KMS-11 (cell line): ENCODE data around the gene FKBP9.
"Not testable (repeated sequence)": the region's sequence is repeated elsewhere in the genome, so short reads cannot be mapped to it uniquely, and the experiment has no call there.

Experiments used
- H2AFZ ChIP-seq: fragments of 200-600 bp; sonication (generic); 2 replicates; pipeline ENCODE4 v1.6.1; 2016; ENCODE audit warnings: antibody characterized with exemption, mixed run types, low read depth
- H3K27ac ChIP-seq: fragments of 200-600 bp; sonication (generic); 2 replicates; pipeline ENCODE4 v1.6.1; 2016; ENCODE audit warnings: mild to moderate bottlenecking, mixed run types
- H3K27me3 ChIP-seq: fragments of 200-600 bp; sonication (generic); 2 replicates; pipeline ENCODE4 v1.6.1; 2017; ENCODE audit warnings: mild to moderate bottlenecking, low read depth, mixed run types, moderate library complexity; ENCODE audit not compliant: insufficient read depth
- H3K36me3 ChIP-seq: fragments of 200-600 bp; sonication (generic); 2 replicates; pipeline ENCODE4 v1.6.1; 2017; ENCODE audit warnings: mild to moderate bottlenecking, mixed run types; ENCODE audit not compliant: insufficient read depth
- H3K4me1 ChIP-seq: fragments of 200-600 bp; sonication (generic); 2 replicates; pipeline ENCODE4 v1.6.1; 2016; ENCODE audit warnings: mild to moderate bottlenecking, low read depth, mixed run types; ENCODE audit not compliant: poor library complexity, severe bottlenecking
- H3K4me2 ChIP-seq: fragments of 200-600 bp; sonication (generic); 2 replicates; pipeline ENCODE4 v1.7.0; 2016; ENCODE audit warnings: mild to moderate bottlenecking, mixed run types
- H3K4me3 ChIP-seq: fragments of 200-600 bp; sonication (generic); IDR thresholded peaks from 2 replicates; pipeline ENCODE4 v1.6.1; 2017; ENCODE audit warnings: low read depth, low read length, mixed read lengths; ENCODE audit not compliant: insufficient read depth
- H3K79me2 ChIP-seq: fragments of 200-600 bp; sonication (generic); 2 replicates; pipeline ENCODE4 v1.6.1; 2016; ENCODE audit warnings: low read depth, mixed run types; ENCODE audit not compliant: insufficient read depth
- H3K9ac ChIP-seq: fragments of 200-600 bp; sonication (generic); 2 replicates; pipeline ENCODE4 v1.6.1; 2016; ENCODE audit warnings: mild to moderate bottlenecking, mixed run types
- H4K20me1 ChIP-seq: fragments of 200-600 bp; sonication (generic); 2 replicates; pipeline ENCODE4 v1.6.1; 2016; ENCODE audit warnings: mild to moderate bottlenecking, mixed run types; ENCODE audit not compliant: insufficient read depth
- TF ChIP-seq, protein P1 (sequence below): fragments of 200-600 bp; sonication (generic); conservative IDR thresholded peaks from 2 replicates; pipeline ENCODE4 v1.6.1; 2017; ENCODE audit warnings: low read depth, mild to moderate bottlenecking, antibody characterized with exemption, low read length, moderate library complexity, mixed read lengths

FKBP9 gene

DNA sequence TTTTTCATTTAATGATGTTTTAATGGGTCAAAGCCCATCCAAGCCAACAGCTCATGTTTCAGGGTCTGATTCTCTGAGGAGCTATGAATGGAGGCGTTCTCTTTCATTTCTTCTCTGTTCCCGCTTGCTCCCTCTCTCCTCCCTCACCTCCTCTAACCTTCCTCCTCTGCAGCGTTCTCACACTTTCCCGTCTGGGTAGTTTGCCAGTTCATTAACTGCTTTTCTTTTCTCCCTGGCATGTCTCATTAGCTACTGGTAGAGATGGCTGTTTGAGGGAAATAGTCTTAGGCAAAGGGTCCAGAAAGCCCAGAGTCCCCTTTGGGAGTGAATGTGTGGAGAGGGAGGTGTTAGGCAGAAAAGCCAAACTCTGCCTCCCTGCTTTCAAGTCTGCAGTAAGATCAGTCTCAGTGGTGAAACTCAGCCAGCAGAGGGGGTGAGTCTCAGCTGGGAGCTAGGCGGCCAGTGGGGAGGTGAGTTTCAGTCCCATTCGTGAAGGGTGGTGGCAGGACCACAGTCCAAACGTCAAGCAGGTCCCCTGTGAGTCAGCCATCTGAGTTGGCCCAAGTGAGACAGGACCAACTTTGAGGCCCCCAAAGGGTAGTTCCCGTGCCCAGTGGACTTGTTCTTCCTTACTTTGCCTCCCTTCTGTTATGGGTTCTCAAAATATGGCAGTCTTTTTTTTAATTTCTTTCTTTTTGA lies 7.4 kb downstream of the FKBP9 start:
- peak overlapping the region; percentile 62 for H3K4me2 ChIP-seq
- H3K4me1 ChIP-seq, result peaks cover 15% of the 10 kb centered on the region
- H3K36me3 ChIP-seq, H3K4me3 ChIP-seq, H3K27ac ChIP-seq, H4K20me1 ChIP-seq, H3K79me2 ChIP-seq, H3K27me3 ChIP-seq, H3K9ac ChIP-seq: not testable (repeated sequence)
- H2AFZ ChIP-seq, result peak overlapping the region; percentile 83
- TF ChIP-seq, protein P1, sequence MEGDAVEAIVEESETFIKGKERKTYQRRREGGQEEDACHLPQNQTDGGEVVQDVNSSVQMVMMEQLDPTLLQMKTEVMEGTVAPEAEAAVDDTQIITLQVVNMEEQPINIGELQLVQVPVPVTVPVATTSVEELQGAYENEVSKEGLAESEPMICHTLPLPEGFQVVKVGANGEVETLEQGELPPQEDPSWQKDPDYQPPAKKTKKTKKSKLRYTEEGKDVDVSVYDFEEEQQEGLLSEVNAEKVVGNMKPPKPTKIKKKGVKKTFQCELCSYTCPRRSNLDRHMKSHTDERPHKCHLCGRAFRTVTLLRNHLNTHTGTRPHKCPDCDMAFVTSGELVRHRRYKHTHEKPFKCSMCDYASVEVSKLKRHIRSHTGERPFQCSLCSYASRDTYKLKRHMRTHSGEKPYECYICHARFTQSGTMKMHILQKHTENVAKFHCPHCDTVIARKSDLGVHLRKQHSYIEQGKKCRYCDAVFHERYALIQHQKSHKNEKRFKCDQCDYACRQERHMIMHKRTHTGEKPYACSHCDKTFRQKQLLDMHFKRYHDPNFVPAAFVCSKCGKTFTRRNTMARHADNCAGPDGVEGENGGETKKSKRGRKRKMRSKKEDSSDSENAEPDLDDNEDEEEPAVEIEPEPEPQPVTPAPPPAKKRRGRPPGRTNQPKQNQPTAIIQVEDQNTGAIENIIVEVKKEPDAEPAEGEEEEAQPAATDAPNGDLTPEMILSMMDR, result peak; percentile 57

DNA sequence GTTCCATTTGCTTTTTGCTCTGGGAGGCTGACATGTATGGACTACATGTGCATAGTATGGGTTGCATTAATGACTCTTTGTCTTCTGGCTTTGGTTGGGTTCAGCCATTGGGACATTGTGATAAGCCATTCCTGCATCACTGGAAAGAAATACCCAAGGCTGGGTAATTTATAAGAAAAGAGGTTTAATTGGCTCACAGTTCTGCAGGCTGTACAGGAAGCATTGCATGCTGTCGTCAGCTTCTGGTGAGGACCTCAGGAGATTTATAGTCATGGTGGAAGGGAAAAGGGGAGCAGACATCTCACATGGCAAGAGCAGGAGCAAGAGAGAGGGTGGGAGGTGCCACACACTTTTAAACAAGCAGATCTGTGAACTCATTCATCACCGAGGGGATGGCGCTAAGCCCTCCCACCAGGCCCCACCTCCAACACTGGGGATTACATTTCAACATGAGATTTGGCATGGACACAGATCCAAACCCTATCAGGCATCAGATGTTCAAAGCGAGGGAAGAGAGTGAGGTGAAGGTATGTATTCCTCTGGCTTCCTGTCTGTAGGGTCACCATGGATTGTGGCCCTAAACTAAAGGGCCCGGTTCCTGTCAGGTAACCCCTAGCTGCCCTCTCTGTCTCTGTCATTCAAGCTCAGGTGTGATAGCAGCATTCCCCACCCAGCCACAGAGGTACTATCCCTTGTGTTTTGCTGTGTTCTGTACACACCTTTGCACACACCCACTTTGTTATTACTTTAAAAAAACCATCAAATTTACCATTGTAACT lies 9.4 kb downstream of the FKBP9 start:
- H4K20me1 ChIP-seq, H3K79me2 ChIP-seq, H3K36me3 ChIP-seq, H3K9ac ChIP-seq, H3K27me3 ChIP-seq, H3K4me3 ChIP-seq, H3K4me2 ChIP-seq, H3K27ac ChIP-seq, H2AFZ ChIP-seq: not testable (repeated sequence)
- H3K4me1 ChIP-seq, result peaks cover 15% of the 10 kb centered on the region

DNA sequence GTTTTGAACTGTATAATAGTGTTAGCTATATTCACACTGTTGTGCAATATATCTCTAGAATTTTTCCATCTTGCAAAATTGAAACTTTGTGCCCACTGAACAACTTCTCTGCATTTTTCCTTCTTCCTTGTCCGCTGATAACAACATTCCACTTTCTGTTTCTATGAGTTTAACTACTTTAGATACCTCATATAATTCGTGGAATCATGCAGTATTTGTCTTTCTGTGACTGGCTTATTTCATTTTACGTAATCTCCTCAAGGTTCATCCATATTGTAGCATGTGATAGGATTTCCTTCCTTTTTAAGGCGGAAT lies 10.0 kb downstream of the FKBP9 start:
- H3K9ac ChIP-seq, H2AFZ ChIP-seq, H3K79me2 ChIP-seq, H4K20me1 ChIP-seq, H3K27me3 ChIP-seq, H3K27ac ChIP-seq, H3K4me2 ChIP-seq, H3K36me3 ChIP-seq, H3K4me3 ChIP-seq: not testable (repeated sequence)
- H3K4me1 ChIP-seq, result peaks cover 15% of the 10 kb centered on the region

DNA sequence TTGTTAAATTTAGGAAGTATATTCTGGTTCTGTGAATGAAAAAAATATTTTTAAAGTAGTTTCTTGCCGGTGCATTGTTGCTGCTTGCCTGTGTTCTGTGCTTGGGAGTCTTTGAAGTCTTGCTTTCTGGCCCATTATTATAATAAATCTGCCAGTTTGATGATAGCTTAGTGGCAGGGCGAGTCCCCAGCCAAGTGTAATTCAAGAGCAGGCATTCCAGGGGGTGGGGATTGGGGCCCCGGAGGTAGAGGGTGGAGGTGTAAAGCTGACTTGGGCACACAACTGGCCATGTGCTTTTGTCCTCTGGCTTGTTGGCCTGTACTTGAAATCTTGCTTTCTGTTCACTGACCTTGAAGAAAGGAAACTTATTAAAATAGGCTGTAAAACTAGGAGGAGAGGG lies 14.7 kb downstream of the FKBP9 start:
- H3K4me3 ChIP-seq, H3K36me3 ChIP-seq, H2AFZ ChIP-seq, H3K4me2 ChIP-seq, H4K20me1 ChIP-seq, H3K27me3 ChIP-seq, H3K9ac ChIP-seq, H3K4me1 ChIP-seq, H3K27ac ChIP-seq, H3K79me2 ChIP-seq: not testable (repeated sequence)

DNA sequence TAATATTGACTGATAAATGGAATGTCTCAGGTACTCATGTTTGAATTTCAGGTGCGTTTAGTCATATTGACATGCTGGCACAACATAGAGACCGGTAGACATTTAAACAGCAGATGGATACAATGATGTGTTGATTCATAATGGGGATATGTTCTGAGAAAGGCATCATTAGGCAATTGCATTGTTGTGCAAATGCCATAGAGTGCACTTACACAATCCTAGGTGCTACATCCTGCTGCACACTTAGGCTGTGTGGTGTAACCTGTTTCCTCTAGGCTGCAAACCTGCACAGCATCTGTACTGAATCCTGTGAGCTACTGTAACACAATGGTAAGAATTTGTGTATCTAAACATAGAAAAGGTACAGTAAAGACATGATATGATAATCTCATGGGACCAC lies 19.9 kb downstream of the FKBP9 start:
- not testable (repeated sequence) for H3K27ac ChIP-seq

DNA sequence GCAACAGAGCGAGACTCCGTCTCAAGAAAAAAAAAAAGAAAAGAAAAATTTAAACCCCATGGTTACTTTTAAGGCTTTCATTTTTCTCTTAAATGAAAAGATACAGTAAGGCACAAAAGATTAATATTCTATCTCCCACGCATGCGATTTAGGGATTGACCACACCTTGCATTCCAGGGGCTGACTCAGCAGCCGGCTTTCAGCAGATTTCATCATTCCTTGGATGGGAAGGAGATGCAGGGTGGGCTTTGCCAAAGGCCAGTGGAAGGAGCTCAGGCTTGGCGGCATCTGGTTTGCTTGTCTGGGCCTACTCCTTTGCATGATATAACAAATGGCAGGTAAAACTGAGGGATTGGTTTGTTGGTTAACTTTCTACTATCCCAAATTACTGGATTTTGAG lies 22.0 kb downstream of the FKBP9 start:
- not testable (repeated sequence) for H3K4me3 ChIP-seq

More for the DNA sequence above, 19.9 kb downstream of the FKBP9 start:
- not testable (repeated sequence) for H3K36me3 ChIP-seq, H3K79me2 ChIP-seq, H3K9ac ChIP-seq, H2AFZ ChIP-seq, H3K4me1 ChIP-seq, H3K27me3 ChIP-seq, H4K20me1 ChIP-seq, H3K4me2 ChIP-seq, H3K4me3 ChIP-seq

DNA sequence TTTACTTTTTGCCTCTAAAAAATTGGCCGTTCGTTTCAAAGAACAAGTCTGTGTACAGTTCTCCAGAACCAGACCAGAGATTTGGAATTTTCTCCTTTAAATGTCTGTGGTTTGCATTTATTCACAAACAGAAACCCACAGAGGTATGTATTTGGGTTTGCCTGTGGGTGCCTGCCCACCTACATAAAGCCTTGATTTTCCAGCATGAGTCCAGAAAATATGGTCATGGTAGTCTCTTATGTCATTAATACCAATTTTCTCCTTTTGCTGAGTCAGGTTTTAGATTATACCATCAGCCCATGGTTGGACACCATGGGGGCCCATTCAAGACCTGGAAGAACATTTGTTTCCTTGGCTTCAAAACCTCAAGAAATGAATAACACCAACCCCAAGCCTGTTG lies 22.7 kb downstream of the FKBP9 start:
- H3K36me3 ChIP-seq, H3K27me3 ChIP-seq, H2AFZ ChIP-seq, H3K4me2 ChIP-seq, H3K79me2 ChIP-seq, H4K20me1 ChIP-seq, H3K4me3 ChIP-seq, H3K27ac ChIP-seq, H3K4me1 ChIP-seq, H3K9ac ChIP-seq: not testable (repeated sequence)

More for the DNA sequence above, 22.0 kb downstream of the FKBP9 start:
- H4K20me1 ChIP-seq, H3K4me1 ChIP-seq, H3K27me3 ChIP-seq, H3K27ac ChIP-seq, H3K9ac ChIP-seq, H2AFZ ChIP-seq, H3K4me2 ChIP-seq, H3K79me2 ChIP-seq, H3K36me3 ChIP-seq: not testable (repeated sequence)

DNA sequence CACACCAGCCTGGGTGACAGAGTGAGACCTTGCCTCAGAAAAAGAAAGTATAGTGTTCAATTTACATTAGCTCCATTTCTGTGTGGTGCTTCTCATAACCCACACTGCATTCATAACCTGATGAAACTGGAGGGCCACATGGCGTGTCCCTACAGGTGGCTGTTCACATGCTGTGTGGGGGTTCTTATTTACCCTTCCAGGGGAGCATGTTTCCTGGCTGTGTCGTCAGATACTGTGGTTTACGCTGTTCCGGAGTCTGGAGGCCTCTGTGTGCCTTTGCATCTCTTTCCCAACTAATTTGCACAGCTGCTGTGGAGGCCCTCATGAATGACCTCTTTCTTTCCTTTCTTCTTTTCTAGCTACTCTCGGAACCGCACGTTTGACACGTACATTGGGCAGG lies 30.9 kb downstream of the FKBP9 start:
- H3K4me2 ChIP-seq, H3K4me1 ChIP-seq, H3K79me2 ChIP-seq, H3K4me3 ChIP-seq, H3K9ac ChIP-seq, H2AFZ ChIP-seq, H4K20me1 ChIP-seq, H3K36me3 ChIP-seq, H3K27me3 ChIP-seq, H3K27ac ChIP-seq: not testable (repeated sequence)

DNA sequence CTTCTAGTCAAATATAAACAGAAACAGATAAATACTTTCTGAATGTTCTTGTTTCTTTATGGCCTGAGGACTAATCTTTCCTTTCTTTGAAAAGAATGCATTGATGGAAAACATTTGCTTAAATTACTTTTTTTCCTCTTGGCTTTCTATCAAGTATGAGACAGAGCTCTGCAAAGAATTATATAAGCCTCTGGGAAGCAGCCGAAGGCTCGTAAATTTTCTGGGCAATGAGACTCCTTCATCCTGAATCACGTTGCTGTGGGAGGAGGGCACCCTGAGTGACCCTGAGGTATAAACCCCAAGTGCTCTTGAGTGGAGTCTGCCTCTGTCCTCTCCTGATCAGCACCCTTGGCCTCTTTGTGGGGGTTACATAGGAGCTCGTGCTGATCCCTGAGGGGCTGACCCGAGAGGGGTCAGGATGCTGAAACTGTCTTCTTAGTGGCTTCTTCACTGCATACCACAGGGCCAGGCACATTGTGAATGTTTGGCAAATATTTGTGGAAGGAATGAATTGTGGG lies 33.9 kb downstream of the FKBP9 start:
- not testable (repeated sequence) for H3K27me3 ChIP-seq, H3K9ac ChIP-seq, H3K27ac ChIP-seq, H2AFZ ChIP-seq, H3K4me1 ChIP-seq, H4K20me1 ChIP-seq, H3K4me2 ChIP-seq, H3K36me3 ChIP-seq, H3K4me3 ChIP-seq, H3K79me2 ChIP-seq
